H1 (cell line): ENCODE measurements around the gene SZT2.

ENCODE experiments used
- EZH2 ChIP-seq: fragments of 200-600 bp; sonication (generic); IDR thresholded peaks from 2 replicates; pipeline ENCODE4 v1.7.1; 2012; ENCODE audit warnings: low read depth, mild to moderate bottlenecking, moderate library complexity, low read length, inconsistent platforms; ENCODE audit not compliant: severe bottlenecking
- JUN ChIP-seq: IDR thresholded peaks from 2 replicates; pipeline ENCODE4 v1.6.1; 2011; ENCODE audit warnings: low read depth, mild to moderate bottlenecking, improper control_type of control experiment, low read length
- POLR2A ChIP-seq, 2 experiments: IDR thresholded peaks; 1 replicate in 1 of 2; 2 replicates in 1 of 2; pipeline ENCODE4 v1.6.1; 2011; ENCODE audit warnings: low read depth in 2 of 2, low read length in 2 of 2, mild to moderate bottlenecking in 2 of 2; ENCODE audit errors: control extremely low read depth in 1 of 2
- POLR2AphosphoS5 ChIP-seq: IDR thresholded peaks from 2 replicates; pipeline ENCODE4 v1.6.1; 2011; ENCODE audit warnings: low read depth, low read length

GRCh38 chr1:43435146-43436145, 45.7 kb downstream of the SZT2 start:
- no peak for TF ChIP-seq EZH2
- no peak for TF ChIP-seq JUN
- no peak for TF ChIP-seq POLR2A (IDR thresholded peaks at IDR 0.05; ENCODE audit: control extremely low read depth in 1 of 2, low read depth in 2 of 2, low read length in 2 of 2)
- TF ChIP-seq POLR2AphosphoS5: no peak
